Tibial artery (tissue), 4 donors: ENCODE data around the gene INKA1.
"Not testable (repeated sequence)": the region's sequence is repeated elsewhere in the genome, so short reads cannot be mapped to it uniquely, and the experiment has no call there.

Experiments
- DNase-seq, 2 donors: peaks; one replicate each; pipeline ENCODE4 v3.0.0-alpha.2; 2019
- H3K27ac ChIP-seq, 2 donors: fragments of 200-600 bp; sonication (generic) in 1 of 2; 1 replicate in 1 of 2; 2 replicates in 1 of 2; pipeline ENCODE4 v1.5.1; 2018 to 2019; ENCODE audit warnings: mild to moderate bottlenecking in 1 of 2
- H3K27me3 ChIP-seq, 2 donors: fragments of 200-600 bp; sonication (generic) in 1 of 2; one replicate each; pipeline versions ENCODE4 v1.5.1 to v1.6.0; 2016 to 2019
- H3K36me3 ChIP-seq, 3 donors: fragments of 200-600 bp; sonication (generic) in 2 of 3; one replicate each; pipeline ENCODE4 v1.5.1; 2016 to 2019; ENCODE audit warnings: mild to moderate bottlenecking in 2 of 3
- H3K4me1 ChIP-seq, 4 donors: fragments of 200-600 bp; sonication (generic) in 2 of 4; 1 replicate in 3 of 4; 2 replicates in 1 of 4; pipeline ENCODE4 v1.5.1; 2016 to 2019
- H3K4me3 ChIP-seq, 2 donors: fragments of 200-600 bp; sonication (generic) in 1 of 2; 1 replicate in 1 of 2; 2 replicates in 1 of 2; pipeline ENCODE4 v1.5.1; 2018 to 2019; ENCODE audit warnings: mild to moderate bottlenecking in 2 of 2
- H3K9me3 ChIP-seq, 3 donors: fragments of 200-600 bp; sonication (generic) in 1 of 3; one replicate each; pipeline ENCODE4 v1.5.1; 2016 to 2019
- CTCF ChIP-seq, 2 experiments: fragments of 200-600 bp in 1 of 2; fragments of 450-650 bp in 1 of 2; IDR thresholded peaks; one replicate each; pipeline ENCODE4 v1.5.1; 2017 to 2019; ENCODE audit warnings: antibody characterized with exemption in 2 of 2, mild to moderate bottlenecking in 1 of 2, moderate library complexity in 1 of 2
- intact Hi-C: fragments of 100-400 bp; cut with DNase I; formaldehyde crosslinking; loops from one replicate; pipeline ENCODE4 v1.15.0; 2023; ENCODE audit warnings: low total_unique reads

INKA1 gene

GRCh38 chr3:49781415-49782199 lies 21.5 kb upstream of the INKA1 start:
- Histone ChIP-seq H3K27me3 (no peaks in the 10 kb centered on the region), H3K4me1 (peaks cover 0 to 59% (median 36%) of the 10 kb centered on the region in 4 donors)
- intact Hi-C loops, result loop anchor here (10.0 kb wide), 1 partner anchor 57 kb away; the partner anchor contains the start of gene GMPPB

GRCh38 chr3:49782277-49782676 lies 20.8 kb upstream of the INKA1 start:
- H3K27ac ChIP-seq, H3K9me3 ChIP-seq, H3K27me3 ChIP-seq, DNase-seq, H3K4me3 ChIP-seq: not testable (repeated sequence)
- intact Hi-C loops, result loop anchor here (10.0 kb wide), 1 partner anchor 57 kb away; the partner anchor contains the start of gene GMPPB
- Histone ChIP-seq H3K36me3 (peaks cover 6 to 43% (median 23%) of the 10 kb centered on the region in 3 donors), H3K4me1 (peaks cover 0 to 66% (median 40%) of the 10 kb centered on the region in 4 donors)

More at GRCh38 chr3:49781415-49782199, 21.5 kb upstream of the INKA1 start:
- no peak for TF ChIP-seq CTCF (IDR thresholded peaks at IDR 0.05)
- Histone ChIP-seq H3K9me3 (no peaks in the 10 kb centered on the region), H3K27ac (no peak overlapping the region), H3K4me3 (no peak overlapping the region), H3K36me3 (peaks cover 6 to 49% (median 30%) of the 10 kb centered on the region in 3 donors)
- DNase-seq, result no peak

- DNase-seq, result no peak
- H3K4me3 ChIP-seq, result peak overlapping the region; percentile 80 to 97
- peaks cover 0 to 55% (median 32%) of the 10 kb centered on the region in 4 donors for H3K4me1 ChIP-seq
- peak overlapping the region; percentile 94 to 99 for H3K27ac ChIP-seq
- H3K36me3 ChIP-seq, result peaks cover 6 to 26% (median 17%) of the 10 kb centered on the region in 3 donors
- no peaks in the 10 kb centered on the region for H3K27me3 ChIP-seq
- no peaks in the 10 kb centered on the region for H3K9me3 ChIP-seq
- TF ChIP-seq CTCF (IDR thresholded peaks at IDR 0.05), result no peak
- intact Hi-C loops, result loop anchor here (10.0 kb wide), 1 partner anchor 61 kb away; the partner anchor contains the start of gene GMPPB
Observed at GRCh38 chr3:49785565-49786356, 17.3 kb upstream of the INKA1 start.

GRCh38 chr3:49786357-49787181 lies 16.5 kb upstream of the INKA1 start, which contains the start of gene IP6K1:
TSS of gene IP6K1 (minus strand) at chr3:49786542. CDS start at chr3:49748040, 38,502 bp downstream.
- peaks cover 0 to 46% (median 28%) of the 10 kb centered on the region in 4 donors for H3K4me1 ChIP-seq
- peak within 1 kb of the TSS; percentile 80 to 97 for H3K4me3 ChIP-seq
- intact Hi-C loops, result loop anchor here (10.0 kb wide), 1 partner anchor 62 kb away; the partner anchor contains the start of gene GMPPB
- no peaks in the 10 kb centered on the region for H3K9me3 ChIP-seq
- TF ChIP-seq CTCF (IDR thresholded peaks at IDR 0.05), result peak in 1 of 2 experiments; percentile 27
- peaks cover under 1 to 18% (median 10%) of the 10 kb centered on the region in 3 donors for H3K36me3 ChIP-seq
- no peaks in the 10 kb centered on the region for H3K27me3 ChIP-seq
- DNase-seq, result peak; percentile 100
- peak within 1 kb of the TSS; percentile 94 to 99 for H3K27ac ChIP-seq

- Histone ChIP-seq H3K9me3 (no peaks in the 10 kb centered on the region), H3K4me3 (peak overlapping the region; percentile 80 to 97), H3K27me3 (no peaks in the 10 kb centered on the region), H3K36me3 (peaks cover 0 to 12% (median 6%) of the 10 kb centered on the region in 3 donors), H3K4me1 (peaks cover 0 to 41% (median 25%) of the 10 kb centered on the region in 4 donors), H3K27ac (peak overlapping the region; percentile 94 to 99)
- intact Hi-C loops, result loop anchor here (10.0 kb wide), 1 partner anchor 62 kb away; the partner anchor contains the start of gene GMPPB
- TF ChIP-seq CTCF (IDR thresholded peaks at IDR 0.05), result no peak
- no peak for DNase-seq
Observed at GRCh38 chr3:49787182-49787464, 15.9 kb upstream of the INKA1 start.
